Measurements from ENCODE around the gene TADA2B.

- no peak for TF ChIP-seq CTCF (conservative IDR thresholded peaks at IDR 0.05; ENCODE audit: low read depth, low read length)
- TF ChIP-seq EZH2 (IDR thresholded peaks at IDR 0.05; ENCODE audit: borderline replicate concordance, low read depth, low read length, poor library complexity, severe bottlenecking) = no peak
Observed at GRCh38 chr4:7092026-7092425, 48.9 kb downstream of the TADA2B start.
